DMS153 treated with DMSO at 0.1 percent for 48 hours (cell line): ENCODE data around the gene RGS9.
"Not testable (repeated sequence)": the region's sequence is repeated elsewhere in the genome, so short reads cannot be mapped to it uniquely, and the experiment has no call there.

Source experiments
- DNase-seq: peaks from one replicate; lab custom pipeline; 2025; ENCODE audit not compliant: unreplicated experiment; lab: John Stamatoyannopoulos, UW

The RGS9 gene

DNA sequence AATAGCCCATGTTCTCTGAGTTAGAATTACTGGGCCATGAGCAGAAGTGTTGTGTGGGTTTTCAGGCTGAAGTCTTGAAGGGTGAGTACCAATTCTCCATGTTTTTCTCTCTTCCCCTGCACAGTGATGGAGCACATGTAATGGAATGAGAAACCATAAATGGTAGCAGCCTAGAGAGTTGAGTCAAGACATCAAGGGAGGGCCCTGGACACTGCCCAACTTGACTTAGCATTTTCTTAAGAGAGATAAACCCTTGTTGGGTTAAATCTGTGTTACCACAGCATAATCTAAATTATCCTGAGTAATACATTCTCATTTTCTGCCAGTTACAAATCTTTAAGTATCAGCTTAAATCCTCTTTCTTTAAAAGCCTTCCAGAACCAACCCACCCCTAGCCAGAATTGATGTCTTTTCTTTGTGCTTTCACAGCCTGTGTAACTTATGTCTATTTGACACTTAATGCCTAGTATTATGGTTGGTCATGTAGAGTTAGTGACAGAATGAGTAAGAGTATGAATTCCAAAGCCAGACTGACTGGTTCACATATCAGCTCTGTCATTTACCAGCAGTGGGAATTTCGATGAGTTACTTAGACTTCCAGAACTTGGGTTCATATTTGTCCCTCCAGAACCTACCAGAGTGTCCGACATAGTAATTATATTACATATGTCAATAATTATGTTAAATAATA is 27.0 kb upstream of the RGS9 start:
- DNase-seq: no peak

DNA sequence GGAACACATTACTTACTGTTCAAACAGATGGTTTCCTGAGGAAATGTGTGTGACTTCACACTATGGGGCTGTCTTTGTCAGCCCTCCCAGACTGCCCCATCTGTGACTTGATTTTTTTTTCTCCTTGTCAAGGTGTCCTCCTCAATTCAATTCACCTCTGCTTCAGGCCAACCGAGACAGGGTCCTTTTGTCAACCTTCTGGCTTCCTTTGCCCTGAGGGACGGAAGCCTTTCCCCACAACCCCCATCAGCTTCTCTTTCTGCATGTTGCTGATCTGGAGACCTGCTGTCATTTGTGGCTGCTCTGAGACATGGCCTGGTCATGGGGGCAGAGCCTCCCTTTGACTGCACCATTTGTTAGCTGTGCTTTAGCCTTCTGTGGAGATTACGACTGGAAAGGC is 21.3 kb upstream of the RGS9 start:
- no peak for DNase-seq

DNA sequence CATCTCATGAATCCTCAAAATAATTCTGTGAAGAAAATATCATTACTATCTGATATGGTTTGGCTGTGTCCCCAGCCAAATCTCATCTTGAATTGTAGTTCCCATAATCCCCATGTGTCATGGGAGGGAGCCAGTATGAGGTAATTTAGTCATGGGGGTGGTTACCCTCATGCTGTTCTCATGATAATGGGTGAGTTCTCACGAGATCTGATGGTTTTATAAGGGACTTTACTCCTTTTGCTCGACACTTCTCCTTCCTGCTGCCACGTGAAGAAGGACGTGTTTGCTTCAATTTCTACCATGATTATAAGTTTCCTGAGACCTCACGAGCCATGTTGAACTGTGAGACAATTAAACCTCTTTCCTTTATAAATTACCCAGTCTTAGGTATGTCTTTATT is 20.7 kb upstream of the RGS9 start:
- not testable (repeated sequence) for DNase-seq

DNA sequence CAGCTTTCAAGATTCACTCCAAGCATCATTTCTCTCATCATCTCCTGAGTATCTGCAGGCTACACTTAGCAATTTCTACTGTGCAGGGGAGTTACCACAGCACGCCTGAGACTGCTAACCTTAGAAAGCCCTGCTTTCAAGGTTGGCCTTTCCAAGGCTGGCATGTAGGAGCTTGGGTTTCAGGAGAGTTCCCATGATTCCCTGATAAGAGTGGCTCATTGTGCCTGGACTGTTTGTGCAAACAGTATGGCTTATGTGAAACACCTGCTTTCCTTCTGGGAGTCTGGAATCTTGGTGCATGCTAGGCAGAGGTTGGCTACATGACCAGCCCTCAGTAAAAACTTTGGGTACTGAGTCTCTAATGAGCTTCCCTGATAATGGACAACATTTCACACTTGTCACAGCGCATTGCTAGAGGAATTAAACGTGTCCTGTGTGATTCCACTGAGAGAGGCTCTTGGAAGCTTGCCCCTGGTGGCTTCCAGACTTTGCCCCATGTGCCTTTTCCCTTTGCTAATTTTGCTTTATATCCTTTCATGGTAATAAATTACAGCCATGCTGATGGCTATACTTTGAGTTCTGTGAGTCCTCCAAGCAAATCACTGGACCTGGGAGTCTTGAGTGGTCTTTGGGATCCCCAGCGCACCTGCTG is 19.7 kb upstream of the RGS9 start:
- DNase-seq: no peak

DNA sequence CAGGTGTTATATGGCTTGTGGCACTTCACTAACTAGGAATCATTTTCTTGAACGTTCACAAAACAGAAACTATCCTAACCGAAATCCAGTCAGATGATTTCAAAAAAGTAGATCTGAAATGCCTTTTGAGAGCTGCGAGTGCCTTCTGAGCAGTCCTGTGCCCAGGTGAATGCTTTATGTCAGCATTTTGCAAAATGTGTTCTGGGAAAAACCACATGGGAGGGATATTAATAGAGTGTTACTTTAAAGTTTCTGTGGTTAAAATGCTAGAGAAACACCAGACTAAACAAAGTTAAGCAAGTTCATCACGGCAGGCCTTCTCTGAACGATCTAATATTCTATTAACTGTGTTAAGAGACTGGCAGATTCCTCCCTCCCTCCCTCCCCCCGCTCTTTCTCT is 15.8 kb upstream of the RGS9 start:
- DNase-seq: no peak

DNA sequence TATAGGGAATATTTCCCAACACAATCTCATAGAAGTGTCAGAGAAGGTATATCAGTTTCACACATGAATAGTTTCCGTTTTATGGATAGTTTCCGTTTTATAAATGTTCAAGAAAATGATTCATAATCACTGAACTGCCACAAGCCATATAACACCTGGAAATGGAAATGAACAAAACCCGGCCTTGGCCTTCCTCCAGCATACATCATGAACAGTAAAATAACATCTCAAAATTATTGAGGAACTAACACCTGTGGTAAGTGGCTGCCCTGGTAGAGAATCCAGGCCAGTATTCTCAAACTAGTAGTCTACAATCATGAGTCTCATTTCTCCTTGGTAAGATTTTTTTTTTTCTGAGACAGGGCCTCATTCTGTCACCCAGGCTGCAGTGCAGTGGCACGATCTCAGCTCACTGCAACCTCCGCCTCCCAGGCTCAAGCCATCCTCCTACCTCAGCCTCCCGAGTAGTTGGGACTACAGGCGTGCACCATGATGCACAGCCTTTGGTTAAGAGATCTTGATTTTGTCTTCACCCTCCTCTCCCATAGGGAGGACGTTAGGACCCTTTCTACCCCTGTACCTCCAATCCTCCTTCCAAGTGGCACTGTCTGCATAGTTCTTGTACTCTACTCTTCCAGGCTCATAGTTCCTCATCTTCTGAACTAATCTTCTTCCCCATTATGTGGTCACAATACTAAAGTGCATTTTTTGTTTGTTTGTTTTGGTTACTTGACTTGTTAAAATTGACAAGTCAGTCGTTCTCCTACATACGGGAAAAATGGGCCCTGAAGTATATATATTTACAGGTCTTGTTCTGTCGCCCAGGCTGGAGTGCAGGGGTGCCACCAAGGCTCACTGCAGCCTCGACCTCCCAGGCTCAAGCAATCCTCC is 15.0 kb upstream of the RGS9 start:
- DNase-seq: no peak

DNA sequence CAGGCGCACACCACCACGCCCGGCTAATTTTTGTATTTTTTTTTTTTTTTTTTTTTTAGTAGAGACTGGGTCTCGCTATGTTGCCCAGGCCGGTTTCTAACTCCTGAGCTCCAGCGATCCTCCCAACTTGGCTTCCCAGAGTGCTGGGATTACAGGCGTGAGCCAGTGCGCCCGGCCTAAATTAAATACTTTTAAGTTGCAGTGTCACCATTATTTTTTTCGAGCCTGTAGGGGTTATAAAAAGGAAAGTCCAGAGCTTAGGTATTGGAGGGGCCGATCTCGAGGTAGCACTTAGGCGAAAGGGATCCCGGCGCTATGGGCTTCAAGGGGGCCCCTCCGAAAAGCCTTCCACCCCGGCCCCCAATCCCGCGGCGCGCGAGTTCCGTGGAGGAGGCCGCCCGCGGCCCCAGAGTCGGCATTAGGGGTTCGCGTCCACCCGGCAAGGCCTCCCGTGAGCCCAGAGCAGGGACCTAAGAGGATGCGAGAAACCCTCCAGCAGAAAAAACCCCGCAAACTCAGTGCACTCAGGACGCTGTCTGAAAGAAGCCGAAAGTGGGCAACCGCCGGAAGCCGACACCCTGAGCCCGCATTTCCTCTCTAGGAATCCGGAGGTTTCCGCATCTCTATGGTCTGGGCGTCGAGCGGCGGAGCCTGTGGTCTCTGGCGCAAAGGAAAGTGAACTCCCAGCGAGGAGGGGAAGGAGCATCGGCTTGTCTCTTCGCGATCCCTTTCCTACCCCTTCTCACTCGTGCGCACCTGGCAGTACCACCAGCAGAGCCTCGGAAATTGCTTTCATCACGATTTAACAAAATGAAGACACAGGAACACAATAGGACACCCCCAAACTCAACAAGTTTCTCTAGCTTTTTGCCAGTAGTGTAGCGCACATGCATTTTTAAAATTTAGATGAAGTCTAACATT is 14.1 kb upstream of the RGS9 start:
- DNase-seq: peak; percentile 66

DNA sequence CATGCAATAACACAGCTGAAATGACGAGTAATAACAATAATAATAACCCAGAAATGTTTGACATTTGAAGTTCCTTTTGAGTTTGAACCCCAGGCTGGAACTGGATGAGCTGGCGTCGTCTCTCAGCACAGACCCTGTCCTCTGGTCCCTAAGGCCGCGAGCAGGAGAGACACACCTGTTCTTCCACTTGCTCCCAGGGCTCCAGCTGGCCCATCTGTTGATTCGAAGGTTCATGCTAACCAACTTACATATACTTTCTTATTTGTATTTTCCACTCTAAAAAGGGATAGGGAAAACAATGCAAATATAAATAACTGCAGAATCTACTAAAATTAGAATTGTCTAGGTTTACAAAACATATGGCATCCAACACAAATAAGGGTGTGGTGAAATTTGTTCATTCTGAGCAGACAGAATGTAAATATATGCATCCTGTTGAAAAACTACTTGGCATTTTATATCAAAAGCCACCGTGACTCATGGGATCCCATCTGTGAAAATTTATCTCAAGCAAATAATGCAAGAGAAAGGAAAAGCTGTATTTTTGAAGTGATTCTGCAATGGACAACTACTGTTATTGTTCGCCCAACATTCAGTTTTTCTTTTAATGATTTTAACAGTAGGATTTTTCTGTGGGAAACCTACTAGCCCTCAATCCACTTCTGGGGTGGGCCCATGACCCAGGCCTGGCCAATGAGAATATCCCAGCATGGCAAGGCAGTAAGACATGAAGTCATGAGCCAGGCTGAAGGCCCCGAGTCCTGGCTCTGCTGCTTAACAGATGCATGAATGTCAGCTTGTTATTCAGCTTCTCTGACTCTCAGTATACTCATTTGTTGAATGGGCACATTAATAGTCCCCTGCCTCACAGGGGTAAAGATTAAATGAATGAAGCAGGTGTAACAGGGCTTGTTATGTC is 13.2 kb upstream of the RGS9 start:
- DNase-seq: peak; percentile 36

DNA sequence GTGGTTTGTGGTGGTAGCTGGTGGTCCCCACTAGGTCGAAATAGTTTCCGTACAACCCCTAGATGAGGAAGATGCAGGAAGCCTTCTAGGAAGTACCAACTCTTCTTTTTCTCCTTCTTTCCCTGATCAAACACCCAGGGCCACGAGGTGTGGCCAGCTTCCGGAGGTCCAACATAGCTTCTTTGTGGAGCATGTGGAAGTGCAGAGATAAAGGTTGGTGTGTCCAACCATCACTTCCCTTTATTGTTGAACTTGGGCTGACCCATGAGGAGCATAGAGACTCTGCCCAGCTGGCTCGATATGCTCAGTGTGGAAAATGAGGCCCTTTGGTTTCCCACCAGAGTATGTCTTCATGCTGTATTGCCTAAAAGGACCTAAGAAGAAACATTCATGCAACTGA is 6.3 kb upstream of the RGS9 start:
- DNase-seq: no peak

DNA sequence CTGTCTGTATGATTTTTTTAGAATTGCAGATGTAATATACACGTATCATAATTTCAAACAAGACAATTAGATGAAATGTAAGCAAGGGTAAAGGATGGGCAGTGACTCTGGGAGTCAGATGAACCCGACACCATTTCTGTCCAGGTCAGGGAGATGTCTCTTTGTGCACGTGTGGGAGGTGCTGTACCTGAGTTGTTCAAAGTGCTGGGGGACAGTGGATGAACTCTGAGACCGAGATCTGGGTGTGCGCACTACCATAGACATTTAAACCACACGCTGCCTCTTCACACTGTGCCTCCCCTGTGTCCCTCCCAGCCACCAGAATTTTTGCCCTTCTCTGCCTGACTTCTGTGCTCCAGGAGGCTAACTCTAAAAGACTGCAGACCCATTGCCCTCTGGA is 5.9 kb upstream of the RGS9 start:
- no peak for DNase-seq

DNA sequence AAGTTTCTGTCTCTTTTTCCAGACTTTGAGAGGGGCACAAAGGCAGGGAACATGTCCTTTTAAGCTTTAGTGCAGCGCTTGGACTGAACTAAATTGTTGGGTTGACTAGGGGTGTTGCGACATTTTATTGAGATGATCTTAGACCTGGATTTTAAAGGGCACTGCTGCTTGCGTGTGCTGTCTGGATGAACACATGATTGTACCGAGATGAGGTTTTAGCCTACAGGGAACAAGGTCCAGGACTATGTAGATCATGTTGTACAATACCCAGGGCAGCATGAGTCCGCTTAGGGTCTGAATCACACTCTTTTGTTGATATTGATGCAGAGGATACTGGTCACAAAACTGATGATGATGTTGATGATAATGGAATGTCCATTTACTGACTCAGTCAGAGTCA is 5.2 kb upstream of the RGS9 start:
- no peak for DNase-seq

DNA sequence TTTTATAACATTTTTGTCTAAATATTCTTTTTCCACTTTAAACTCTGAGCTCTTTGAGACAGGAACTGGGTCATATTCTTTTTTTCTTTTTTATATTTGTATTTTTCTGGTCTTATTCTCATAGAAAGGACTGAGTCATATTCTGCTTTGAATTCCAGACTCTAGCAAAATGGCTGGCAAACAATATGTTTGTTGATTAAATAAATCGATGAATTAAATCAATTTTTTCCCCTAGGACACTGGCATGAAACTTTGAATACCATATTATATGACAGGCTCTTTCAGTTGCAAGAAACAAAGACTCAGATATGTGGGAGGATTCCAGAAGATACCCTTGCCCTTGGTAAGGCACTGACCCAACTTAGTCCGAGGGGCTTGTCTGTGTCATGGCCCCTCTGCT is 3.1 kb upstream of the RGS9 start:
- no peak for DNase-seq

DNA sequence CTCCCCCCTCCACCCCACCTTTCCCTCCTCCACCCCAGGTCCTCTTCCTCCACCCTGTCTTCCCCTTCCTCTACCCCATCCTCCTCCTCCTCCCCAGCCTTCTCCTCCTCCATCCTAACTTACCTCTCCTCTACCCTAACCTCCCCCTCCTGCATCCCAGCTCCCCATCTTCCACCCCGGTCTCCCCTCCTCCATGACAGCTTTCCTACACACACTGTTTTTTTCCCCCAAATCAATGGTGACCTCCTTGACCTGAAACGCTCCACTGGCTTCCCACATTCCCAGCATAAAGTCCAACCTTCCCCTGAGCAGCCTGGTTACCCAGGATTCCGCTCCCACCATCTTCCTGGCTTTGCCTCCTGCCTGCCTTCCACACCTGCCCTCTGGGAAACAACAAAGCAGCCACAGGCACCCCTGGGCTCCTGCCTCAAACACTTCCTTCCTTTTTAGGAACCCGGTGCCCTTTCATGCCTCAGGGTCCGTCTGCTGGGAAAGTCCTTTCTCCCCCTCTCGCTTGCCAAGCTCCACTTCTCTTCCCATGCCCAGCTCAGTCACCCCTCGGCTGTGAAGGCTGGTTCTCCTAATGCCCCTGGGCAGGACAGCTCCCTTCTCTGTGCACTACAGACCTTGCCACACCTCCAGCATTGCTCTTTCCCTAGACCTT is 2.1 kb downstream of the RGS9 start:
- DNase-seq: no peak

DNA sequence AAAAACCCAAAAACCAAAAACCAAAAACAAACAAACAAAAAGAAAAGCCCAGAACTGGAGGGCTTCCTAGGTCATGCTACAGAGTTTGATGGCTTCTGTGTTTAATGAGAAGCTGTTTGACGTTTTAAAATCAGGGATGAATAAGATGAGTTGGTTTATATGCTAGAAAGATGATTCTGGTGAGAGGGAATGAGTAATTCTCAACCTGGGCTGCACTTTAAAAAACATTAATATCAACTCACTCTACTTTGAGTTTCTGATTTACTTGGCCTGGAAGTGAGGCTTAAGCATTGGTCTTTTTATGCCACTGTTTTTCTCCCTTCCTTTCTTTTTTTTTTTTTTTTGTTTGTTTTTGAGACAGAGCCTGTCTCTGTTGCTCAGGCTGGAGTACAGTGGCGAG is 5.1 kb downstream of the RGS9 start:
- no peak for DNase-seq

DNA sequence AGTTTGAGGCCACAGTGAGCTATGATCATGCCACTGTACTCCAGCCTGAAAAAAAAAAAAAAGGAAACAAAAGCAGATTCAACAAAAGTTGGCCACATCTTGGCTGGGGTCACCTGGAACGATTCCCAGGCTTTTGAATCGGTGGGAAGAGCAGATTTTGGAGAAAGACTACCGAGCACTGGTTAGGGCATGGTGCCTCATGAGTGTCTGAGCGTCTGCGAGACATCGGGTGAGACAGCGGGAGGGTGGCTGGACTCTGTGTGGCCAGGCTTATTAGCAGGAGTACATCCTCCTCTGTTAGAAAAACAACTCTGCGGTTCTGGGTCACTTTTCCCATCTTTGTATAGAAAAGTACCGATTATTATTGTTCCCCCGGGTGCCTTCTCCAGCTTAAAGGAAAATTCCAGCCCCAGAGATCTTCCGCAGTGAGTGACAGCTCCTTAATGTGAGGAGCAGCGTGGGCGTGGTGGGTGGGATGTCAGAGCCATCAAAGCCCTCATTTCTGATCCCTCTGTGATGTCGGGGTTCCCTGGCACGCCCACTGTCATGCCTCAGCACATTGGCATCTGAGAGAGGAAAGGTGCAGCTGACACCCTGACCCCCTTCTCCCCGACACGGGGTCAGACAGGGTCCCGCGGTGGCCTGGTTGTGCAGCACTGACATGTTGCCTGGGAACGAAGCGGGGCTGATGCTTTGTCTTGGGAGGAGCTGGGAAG is 6.9 kb downstream of the RGS9 start:
- no peak for DNase-seq

DNA sequence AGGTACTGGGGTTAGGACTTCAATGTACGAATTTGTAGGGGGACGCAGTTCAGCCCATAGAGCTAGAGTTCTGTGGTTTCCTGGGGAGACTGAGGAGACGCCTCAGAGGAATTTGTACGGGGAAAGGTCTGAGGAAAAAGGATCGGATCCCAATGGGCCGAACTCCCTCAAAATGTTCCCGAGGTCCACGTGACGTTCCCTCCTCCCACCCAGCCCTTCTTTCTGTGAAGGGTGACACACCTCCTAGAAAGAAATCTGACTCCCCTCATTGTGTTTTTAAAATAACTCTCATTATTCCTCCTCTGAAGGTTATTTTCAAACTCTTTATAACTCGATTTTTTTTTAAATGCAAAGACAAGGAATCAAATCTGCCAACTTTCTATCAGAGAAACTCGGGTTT is 8.6 kb downstream of the RGS9 start:
- DNase-seq: no peak

DNA sequence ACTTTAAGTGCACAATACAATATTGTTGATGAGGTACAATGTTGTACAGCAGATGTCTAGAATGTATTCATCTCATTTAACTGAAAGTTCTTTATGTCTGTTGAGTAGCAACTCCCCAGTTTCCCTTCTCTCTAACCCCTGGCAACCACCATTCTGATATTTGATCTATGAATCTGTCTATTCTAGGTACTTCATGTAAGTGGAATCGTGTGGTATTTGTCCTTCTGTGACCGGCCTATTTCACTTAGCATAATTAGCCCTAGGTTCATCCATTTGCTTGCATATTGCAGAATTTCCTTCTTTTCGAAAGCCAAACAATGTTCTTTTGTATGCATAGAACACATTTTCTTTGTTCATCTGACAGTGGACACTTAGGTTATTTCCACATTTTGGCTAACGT is 10.8 kb downstream of the RGS9 start:
- no peak for DNase-seq

DNA sequence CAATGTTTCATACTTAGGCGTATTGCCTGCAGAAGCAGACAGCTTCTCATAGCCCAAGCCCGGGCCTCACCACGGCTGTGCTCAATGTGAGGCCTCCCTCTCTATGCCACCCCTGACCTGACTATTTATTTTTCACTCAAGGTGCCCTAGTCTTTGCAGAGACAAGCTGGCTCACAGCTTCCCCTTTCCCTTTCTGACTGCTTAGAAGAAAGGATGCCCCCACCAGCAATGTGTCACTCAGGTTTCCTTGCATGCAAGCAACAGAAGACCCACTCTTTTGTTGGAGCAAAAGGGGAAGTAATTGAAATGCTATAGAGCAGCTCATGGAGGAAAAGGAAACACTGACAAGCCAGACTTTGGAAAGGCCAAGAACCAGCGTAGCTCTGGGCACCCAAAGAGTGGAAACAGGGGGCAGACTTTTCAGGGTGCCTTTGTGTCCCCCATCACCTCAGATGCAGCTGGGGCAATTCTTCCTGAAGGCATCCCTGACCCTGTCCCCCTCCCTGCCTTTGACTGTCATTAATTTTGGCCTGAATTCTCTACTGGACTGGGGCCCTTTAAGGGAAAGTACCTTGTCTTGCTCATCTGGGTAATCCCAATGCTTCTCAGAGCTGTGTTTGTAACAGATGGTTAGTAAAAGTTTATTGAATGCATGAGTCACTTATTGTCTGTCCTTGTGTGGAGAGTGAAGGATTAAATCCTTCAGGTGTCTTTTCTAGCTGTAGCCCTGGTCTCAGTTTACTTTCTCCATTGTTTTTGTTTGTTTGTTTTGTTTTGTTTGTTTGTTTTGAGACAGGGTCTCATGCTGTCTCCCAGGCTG is 17.8 kb downstream of the RGS9 start:
- no peak for DNase-seq
